Myocyte (in vitro differentiated cells): ENCODE data around the gene LDLRAD4. TPM values are rescaled to one million over a fixed set of nuclear protein-coding genes. Genes with fewer than 3 reads are reported as not detected.

Experiments used
- DNase-seq: peaks from one replicate; pipeline ENCODE4 v3.0.0-alpha.2; 2012; ENCODE audit warnings: low read depth
- total RNA-seq: library from RNA; depleted of rRNA; stranded (reverse); fragments of >200 nt; gene quantifications from 2 replicates; pipeline ENCODE4 v1.2.3, GENCODE V29; 2014

Gene LDLRAD4
- total RNA-seq, 1 donor from 2014 or later: 1.7 TPM

DNA sequence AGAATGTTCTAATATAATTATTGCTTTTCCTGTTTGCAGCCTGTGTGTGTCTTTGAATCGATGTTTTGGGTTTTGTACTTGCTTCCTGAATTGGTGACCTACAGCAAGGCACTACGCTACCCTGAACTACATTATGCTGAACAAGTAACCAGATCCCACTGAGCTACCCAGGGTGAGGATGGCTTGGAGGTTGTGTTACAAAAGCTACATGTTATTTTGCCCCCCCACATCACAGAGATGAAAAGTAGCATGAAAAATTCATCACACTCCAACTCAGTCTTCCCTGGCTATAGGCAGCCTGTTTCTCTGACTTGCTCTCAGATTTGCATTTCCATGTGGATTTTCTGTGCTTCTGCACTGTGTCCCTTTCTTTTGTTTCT is 162.1 kb downstream of the LDLRAD4 start:
- no peak for DNase-seq

GRCh38 chr18:13381331-13381730 is 162.8 kb downstream of the LDLRAD4 start:
- DNase-seq: no peak

DNA sequence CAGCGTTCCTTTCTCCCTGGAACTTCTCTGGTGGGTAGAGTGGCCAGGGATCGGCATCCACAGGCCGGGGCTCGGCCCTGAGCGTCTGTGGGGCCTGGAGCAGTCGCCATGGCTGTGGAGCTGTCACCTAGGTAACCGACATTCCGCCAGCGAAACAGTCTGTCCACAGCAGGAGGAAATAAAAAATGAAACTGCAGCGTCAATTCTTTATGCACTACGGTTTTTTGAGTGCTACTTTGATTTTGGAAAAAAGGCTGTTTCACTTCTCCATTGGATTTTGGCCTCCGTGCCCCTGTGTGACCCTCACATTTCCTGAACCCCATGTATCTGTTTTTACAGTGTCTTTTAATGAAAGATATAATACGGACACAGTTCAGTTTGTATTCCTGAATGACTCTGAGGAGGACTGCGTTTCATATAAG is 163.4 kb downstream of the LDLRAD4 start:
- peak; percentile 15 for DNase-seq

DNA sequence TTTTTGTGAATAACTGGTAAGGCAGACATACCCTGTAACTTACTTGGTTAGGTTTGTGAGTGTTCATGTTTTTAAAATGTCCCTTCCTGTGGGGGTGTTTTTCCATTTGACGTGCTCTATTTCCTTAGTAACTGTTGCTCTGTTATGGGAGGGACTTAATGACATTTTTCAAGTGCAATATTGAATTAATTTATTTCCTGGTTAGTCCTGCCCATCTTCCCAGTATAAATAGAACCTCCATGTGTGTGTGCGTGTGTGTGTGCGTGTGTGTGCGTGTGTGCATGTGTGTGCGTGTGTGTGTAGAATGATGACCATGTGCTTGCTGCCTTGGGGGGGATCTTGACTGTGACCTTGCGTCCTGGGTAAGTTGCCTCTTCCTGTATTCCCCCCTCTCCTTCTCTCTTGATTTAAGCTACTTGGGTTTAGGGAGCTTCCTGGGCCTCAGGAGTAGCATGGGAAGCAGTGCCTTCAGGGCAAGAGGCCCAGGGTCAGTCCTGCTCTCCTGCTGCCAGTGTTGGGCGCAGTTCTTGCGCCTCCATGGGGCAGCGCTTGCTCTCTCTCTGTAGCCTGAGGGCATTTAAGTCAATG is 163.9 kb downstream of the LDLRAD4 start:
- DNase-seq: no peak

- DNase-seq: no peak
Measured at GRCh38 chr18:13382954-13383827, 164.6 kb downstream of the LDLRAD4 start.

- no peak for DNase-seq
Measured at GRCh38 chr18:13386891-13387801, 168.6 kb downstream of the LDLRAD4 start.

GRCh38 chr18:13387855-13388548 is 169.4 kb downstream of the LDLRAD4 start:
- DNase-seq: no peak

GRCh38 chr18:13388586-13389490 is 170.3 kb downstream of the LDLRAD4 start:
- no peak for DNase-seq

DNA sequence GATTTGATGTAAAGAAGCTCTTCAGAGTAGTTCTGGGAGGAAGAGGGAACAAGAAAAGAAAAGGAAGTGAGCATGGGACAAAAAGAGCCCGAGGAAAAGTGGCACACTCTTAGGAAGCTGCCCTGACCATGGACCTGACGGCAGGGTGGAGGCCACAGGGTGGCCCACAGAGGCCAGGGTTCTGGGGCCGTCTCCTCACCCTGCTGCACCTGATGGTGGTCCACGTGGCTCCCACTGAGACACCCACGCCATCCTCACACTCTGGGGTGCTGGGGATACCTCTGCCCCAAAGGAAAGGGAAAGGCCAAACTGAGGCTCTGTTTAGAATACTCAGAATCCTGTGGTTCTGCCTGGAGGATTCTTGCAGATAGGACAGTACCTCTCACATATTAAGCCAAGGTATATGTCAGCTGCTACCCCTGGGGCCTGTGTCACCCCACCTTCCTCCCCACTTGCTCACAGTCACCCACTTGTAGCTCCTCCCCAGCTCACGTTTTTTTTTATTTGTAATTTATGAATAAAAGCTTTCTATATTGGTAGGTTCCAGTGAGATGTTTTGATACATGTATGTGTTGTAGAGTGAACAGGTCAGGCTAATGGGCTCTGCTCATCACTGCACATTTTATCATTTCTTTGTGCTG is 171.1 kb downstream of the LDLRAD4 start:
- DNase-seq: no peak

DNA sequence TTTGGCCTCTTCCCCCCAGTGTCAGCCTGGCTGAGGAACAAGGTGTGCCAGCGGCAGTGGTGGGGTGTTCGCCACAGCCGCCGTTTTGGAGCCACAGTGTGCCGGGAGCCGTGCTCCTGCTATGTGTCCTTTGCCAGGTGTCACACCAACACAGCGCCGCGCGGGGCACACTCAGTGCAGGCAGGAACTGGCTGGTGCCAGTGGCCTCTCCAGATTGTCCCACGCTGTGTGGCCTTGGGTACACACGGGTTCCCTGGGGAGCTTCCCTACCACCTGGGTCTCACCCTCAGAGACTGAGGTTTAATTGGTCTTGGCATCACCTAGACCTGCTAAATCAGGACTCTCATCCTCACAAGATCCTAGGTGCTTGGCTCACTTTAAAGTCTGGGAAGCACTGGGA is 171.6 kb downstream of the LDLRAD4 start:
- no peak for DNase-seq

DNA sequence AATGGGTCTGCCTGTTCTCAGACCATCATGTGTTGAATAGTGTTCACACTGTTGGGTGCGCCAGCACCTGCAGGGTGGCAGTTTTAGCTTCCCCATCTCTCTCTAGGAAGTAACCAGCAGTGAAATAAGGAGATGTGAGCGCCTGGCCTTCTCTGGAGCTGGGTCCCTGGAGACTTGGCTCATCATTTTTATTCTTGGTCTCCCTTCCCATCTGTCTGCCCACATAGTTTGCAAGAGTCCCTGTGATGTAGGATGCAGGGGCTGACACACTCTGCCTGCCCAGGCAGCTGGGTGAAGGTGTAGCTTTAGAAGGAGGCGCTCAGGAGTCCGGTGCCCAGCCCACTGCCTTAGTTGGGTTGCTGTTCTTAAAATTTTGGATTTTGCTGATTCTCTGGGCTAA is 172.2 kb downstream of the LDLRAD4 start:
- DNase-seq: no peak

GRCh38 chr18:13392029-13392750 is 173.6 kb downstream of the LDLRAD4 start:
- DNase-seq: no peak

GRCh38 chr18:13392899-13393298 is 174.3 kb downstream of the LDLRAD4 start:
- no peak for DNase-seq

- DNase-seq: no peak
Measured at GRCh38 chr18:13393338-13393737, 174.8 kb downstream of the LDLRAD4 start.

GRCh38 chr18:13394801-13395200 is 176.2 kb downstream of the LDLRAD4 start:
- no peak for DNase-seq

DNA sequence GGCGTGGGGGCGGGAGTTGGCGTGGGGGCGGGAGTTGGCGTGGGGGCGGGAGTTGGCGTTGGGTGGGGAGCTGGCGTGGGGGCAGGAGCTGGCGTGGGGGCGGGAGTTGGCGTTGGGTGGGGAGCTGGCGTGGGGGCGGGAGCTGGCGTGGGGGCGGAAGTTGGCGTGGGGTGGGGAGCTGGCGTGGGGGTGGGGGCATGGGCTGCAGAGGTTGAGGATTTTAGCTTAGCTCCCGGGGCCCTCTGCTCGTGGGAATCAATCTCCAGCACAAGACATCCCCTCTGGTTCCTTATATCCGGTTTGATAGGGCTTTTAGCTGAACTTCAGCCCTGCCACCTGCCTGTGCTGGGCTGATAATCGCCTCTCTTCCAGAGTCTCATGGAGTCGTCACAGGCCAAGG is 177.0 kb downstream of the LDLRAD4 start:
- DNase-seq: no peak

- DNase-seq: no peak
Measured at GRCh38 chr18:13397504-13398163, 179.1 kb downstream of the LDLRAD4 start.

DNA sequence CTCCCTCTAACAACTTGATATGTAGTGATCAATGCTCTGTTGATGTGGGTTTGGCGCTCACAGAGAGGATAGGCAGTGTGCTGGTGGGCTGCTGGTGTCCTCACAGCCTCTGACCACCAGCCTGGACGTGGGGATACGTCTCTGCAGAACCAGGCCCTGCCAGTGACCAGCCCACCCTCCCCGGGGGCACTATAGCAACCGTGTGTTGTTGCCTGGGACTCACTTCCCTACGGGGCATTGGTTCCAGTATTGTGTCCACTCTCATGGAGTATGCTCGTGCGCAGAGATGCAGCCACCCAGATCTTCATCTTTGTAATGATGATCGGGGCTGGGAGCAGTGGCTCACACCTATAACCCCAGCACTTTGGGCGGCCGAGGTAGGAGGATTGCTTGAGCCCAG is 180.1 kb downstream of the LDLRAD4 start:
- no peak for DNase-seq
